SK-N-DZ (cell line): ENCODE data around the gene CRIM1.

Experiments
- DNase-seq: peaks from one replicate; pipeline ENCODE4 v3.0.0-alpha.2; 2015; ENCODE audit warnings: low spot score

CRIM1 gene

GRCh38 chr2:36423619-36424120, 68.1 kb downstream of the CRIM1 start:
- no peak for DNase-seq

- no peak for DNase-seq
Observed at GRCh38 chr2:36425608-36426355, 70.2 kb downstream of the CRIM1 start.

GRCh38 chr2:36427790-36428243, 72.2 kb downstream of the CRIM1 start:
- DNase-seq: no peak

GRCh38 chr2:36430549-36430948, 75.0 kb downstream of the CRIM1 start:
- no peak for DNase-seq

- DNase-seq: no peak
Observed at GRCh38 chr2:36432479-36432878, 76.9 kb downstream of the CRIM1 start.

- no peak for DNase-seq
Observed at GRCh38 chr2:36433311-36434217, 78.0 kb downstream of the CRIM1 start.

- no peak for DNase-seq
Observed at GRCh38 chr2:36438449-36438977, 82.9 kb downstream of the CRIM1 start.

GRCh38 chr2:36439084-36439483, 83.5 kb downstream of the CRIM1 start:
- DNase-seq: no peak

- no peak for DNase-seq
Observed at GRCh38 chr2:36441065-36441625, 85.6 kb downstream of the CRIM1 start.

- DNase-seq: no peak
Observed at GRCh38 chr2:36441816-36442215, 86.2 kb downstream of the CRIM1 start.

GRCh38 chr2:36444216-36444936, 88.8 kb downstream of the CRIM1 start:
- no peak for DNase-seq

GRCh38 chr2:36445185-36445866, 89.7 kb downstream of the CRIM1 start:
- DNase-seq: no peak

GRCh38 chr2:36446294-36446693, 90.7 kb downstream of the CRIM1 start:
- DNase-seq: no peak

GRCh38 chr2:36449213-36449612, 93.6 kb downstream of the CRIM1 start:
- DNase-seq: no peak

GRCh38 chr2:36449943-36450392, 94.4 kb downstream of the CRIM1 start:
- no peak for DNase-seq

- no peak for DNase-seq
Observed at GRCh38 chr2:36450466-36451196, 95.1 kb downstream of the CRIM1 start.

- no peak for DNase-seq
Observed at GRCh38 chr2:36451512-36451911, 95.9 kb downstream of the CRIM1 start.

GRCh38 chr2:36452260-36452659, 96.7 kb downstream of the CRIM1 start:
- no peak for DNase-seq

GRCh38 chr2:36453652-36454051, 98.1 kb downstream of the CRIM1 start:
- no peak for DNase-seq

GRCh38 chr2:36455011-36455410, 99.4 kb downstream of the CRIM1 start:
- DNase-seq: no peak
